Measurements from ENCODE around the gene CSH1.
"Not testable (repeated sequence)": the region's sequence is repeated elsewhere in the genome, so short reads cannot be mapped to it uniquely, and the experiment has no call there.

GRCh38 chr17:63894021-63894420 lies 2.4 kb downstream of the CSH1 start:
- TF ChIP-seq CTCF (conservative IDR thresholded peaks at IDR 0.05 in 1 of 2, IDR thresholded peaks at IDR 0.05 in 1 of 2; ENCODE audit: low read depth in 1 of 2, low read length in 2 of 2); EZH2 (IDR thresholded peaks at IDR 0.05; ENCODE audit: low read length, missing control alignments): not testable (repeated sequence)
